Measurements from ENCODE around the gene BTG1. TPM values are rescaled to one million over a fixed set of nuclear protein-coding genes. Genes with fewer than 3 reads are reported as not detected.

Gene BTG1
- total RNA-seq, 1 experiment from 2014 or later, result 29.8 TPM

DNA sequence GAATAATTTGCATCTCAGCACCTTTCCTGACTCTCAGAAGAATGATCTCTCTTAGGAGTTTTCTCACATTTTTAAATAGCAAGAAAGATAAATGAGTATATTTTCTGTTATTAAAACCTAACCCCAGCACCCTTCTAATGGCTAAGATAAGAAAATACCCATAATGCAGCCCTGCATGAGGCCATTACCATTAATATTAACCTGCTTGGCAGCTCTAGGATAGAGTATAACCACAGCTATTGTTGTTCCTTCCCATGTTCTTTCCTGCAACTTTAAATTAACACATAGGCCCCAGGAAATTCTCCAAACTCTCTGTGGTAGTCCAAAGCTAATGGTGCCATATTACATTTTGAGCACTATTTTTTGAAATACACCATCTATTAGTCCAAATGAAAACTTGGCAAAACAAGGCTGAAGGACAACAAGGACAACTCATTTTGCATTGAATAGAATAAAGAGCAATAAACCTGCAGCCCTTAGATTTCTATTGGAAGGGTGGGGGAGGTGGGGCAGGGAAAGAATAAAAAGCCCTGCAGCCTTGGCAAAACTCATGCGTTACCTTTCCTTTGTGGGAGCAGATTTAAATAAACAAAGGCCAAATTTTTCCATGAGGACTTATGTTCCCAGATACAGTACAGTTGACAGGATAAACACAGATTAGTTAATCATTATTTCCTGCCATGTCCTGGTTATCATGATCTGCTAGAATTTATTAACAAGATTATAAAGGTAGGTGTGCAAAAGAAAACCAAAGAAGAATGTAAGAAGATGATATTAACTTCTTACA is 46.9 kb downstream of the BTG1 start:
- ATAC-seq (no peak), DNase-seq (no peak)
- H2AFZ ChIP-seq (ENCODE audit: low read length), result no peak overlapping the region
- no peaks in the 10 kb centered on the region for H3K9me3 ChIP-seq (ENCODE audit: low read length)
- H4K20me1 ChIP-seq (ENCODE audit: low read length), result no peaks in the 10 kb centered on the region
- TF ChIP-seq EZH2phosphoT487 (IDR thresholded peaks at IDR 0.05; ENCODE audit: borderline replicate concordance, low read length), result no peak
- TF ChIP-seq, protein P1, sequence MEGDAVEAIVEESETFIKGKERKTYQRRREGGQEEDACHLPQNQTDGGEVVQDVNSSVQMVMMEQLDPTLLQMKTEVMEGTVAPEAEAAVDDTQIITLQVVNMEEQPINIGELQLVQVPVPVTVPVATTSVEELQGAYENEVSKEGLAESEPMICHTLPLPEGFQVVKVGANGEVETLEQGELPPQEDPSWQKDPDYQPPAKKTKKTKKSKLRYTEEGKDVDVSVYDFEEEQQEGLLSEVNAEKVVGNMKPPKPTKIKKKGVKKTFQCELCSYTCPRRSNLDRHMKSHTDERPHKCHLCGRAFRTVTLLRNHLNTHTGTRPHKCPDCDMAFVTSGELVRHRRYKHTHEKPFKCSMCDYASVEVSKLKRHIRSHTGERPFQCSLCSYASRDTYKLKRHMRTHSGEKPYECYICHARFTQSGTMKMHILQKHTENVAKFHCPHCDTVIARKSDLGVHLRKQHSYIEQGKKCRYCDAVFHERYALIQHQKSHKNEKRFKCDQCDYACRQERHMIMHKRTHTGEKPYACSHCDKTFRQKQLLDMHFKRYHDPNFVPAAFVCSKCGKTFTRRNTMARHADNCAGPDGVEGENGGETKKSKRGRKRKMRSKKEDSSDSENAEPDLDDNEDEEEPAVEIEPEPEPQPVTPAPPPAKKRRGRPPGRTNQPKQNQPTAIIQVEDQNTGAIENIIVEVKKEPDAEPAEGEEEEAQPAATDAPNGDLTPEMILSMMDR (conservative IDR thresholded peaks at IDR 0.05; ENCODE audit: low read depth, low read length), result no peak
- TF ChIP-seq EZH2 (IDR thresholded peaks at IDR 0.05; ENCODE audit: low read length, unreplicated experiment), result no peak
- H3F3A ChIP-seq (ENCODE audit: low read length, unreplicated experiment), result peaks cover 4% of the 10 kb centered on the region
- ChIA-PET POLR2A (ENCODE audit: unreplicated experiment) (no interaction called here), CTCF (no interaction called here)
- BruUV-seq (replicated peaks), result no TSS peak
- H3K4me3 ChIP-seq (ENCODE audit: low read length), result no peak overlapping the region
- H3K9ac ChIP-seq (ENCODE audit: low read length), result no peak overlapping the region
- no peak overlapping the region for H3K4me2 ChIP-seq (ENCODE audit: low read length)
- no peaks in the 10 kb centered on the region for H3K9me2 ChIP-seq (replicated peaks; ENCODE audit: low read length)
- peaks cover 69% of the 10 kb centered on the region for H3K79me2 ChIP-seq (ENCODE audit: low read length)
- H3K27ac ChIP-seq (ENCODE audit: low read length), result no peak overlapping the region
- H3K27me3 ChIP-seq (ENCODE audit: low read length), result no peaks in the 10 kb centered on the region
- peaks cover 26% of the 10 kb centered on the region for H3K4me1 ChIP-seq (ENCODE audit: insufficient read depth, low read length)
- intact Hi-C loops (cut with micrococcal nuclease), result loop anchor here (5.0 kb wide), 1 partner anchor 39 kb away; no protein-coding TSS in a partner anchor
- 0 out of 2 replicates have a peak, but pooled peaks cover 5% of the 10 kb centered on the region for H3K36me3 ChIP-seq (ENCODE audit: low read depth, low read length)

DNA sequence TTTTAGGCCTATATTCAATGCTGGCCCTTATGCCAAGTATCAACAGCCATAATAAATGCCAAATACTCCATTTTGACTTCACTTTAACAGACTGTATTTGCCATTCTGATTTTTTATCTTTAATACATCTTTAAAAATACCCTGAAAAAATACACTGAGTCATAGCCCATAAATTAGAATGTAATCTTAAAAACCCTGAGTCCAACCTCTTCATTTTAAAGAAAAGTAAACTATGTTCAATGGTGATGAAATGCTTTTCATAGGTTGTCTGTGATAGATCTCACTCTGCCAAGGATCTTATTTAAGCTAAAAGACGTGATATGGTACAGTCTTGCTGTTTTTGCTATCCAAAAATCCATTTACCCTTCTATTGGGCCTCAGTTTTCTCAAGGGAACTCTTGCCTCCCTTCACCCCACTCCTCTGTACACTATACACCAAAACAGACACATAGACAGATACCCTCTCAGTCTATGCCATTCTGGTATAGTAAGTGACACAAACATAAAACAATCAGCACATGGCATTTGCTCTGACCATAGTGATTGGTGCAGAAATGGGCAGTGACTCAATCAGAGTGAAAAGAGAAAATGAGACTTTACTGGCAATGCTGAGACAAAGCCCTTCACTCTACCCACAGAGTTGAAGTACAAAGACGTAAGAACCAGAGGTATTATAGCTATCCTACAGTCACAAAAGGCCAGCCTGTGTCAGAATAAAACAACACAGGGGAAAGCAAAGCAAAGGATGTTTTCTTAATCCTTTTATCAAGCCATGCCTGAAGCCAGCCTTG is 49.1 kb downstream of the BTG1 start:
- Histone ChIP-seq H3K27me3 (ENCODE audit: low read length) (no peaks in the 10 kb centered on the region), H3K27ac (ENCODE audit: low read length) (peak overlapping the region; percentile 56), H3K9ac (ENCODE audit: low read length) (no peak overlapping the region), H3K9me3 (ENCODE audit: low read length) (no peaks in the 10 kb centered on the region), H3K4me3 (ENCODE audit: low read length) (peak overlapping the region; percentile 28; the same call in 1 of the 2 replicates), H2AFZ (ENCODE audit: low read length) (peak overlapping the region; percentile 14; the same call in 1 of the 2 replicates), H3K79me2 (ENCODE audit: low read length) (peaks cover 82% of the 10 kb centered on the region), H3F3A (ENCODE audit: low read length, unreplicated experiment) (peaks cover 4% of the 10 kb centered on the region), H3K4me1 (ENCODE audit: insufficient read depth, low read length) (peaks cover 26% of the 10 kb centered on the region), H3K9me2 (replicated peaks; ENCODE audit: low read length) (no peaks in the 10 kb centered on the region), H3K4me2 (ENCODE audit: low read length) (peak overlapping the region; percentile 65), H4K20me1 (ENCODE audit: low read length) (no peaks in the 10 kb centered on the region), H3K36me3 (ENCODE audit: low read depth, low read length) (0 out of 2 replicates have a peak, but pooled peaks cover 5% of the 10 kb centered on the region)
- intact Hi-C loops (cut with micrococcal nuclease), result loop anchor here (5.0 kb wide), 1 partner anchor 41 kb away; no protein-coding TSS in a partner anchor
- DNase-seq (peak; percentile 64), ATAC-seq (peak; percentile 81)
- TF ChIP-seq, protein P1 (conservative IDR thresholded peaks at IDR 0.05; ENCODE audit: low read depth, low read length), result no peak
- TF ChIP-seq EZH2phosphoT487 (IDR thresholded peaks at IDR 0.05; ENCODE audit: borderline replicate concordance, low read length) (no peak), EZH2 (IDR thresholded peaks at IDR 0.05; ENCODE audit: low read length, unreplicated experiment) (no peak)
- BruUV-seq (replicated peaks), result no TSS peak
- POLR2A ChIA-PET (ENCODE audit: unreplicated experiment), result interaction anchor here (0.8 kb wide), 1 partner anchor 49 kb away, joined by 4 read pairs; the partner anchor contains the start of gene BTG1
- CTCF ChIA-PET, result no interaction called here
